Measurements from ENCODE around the gene LRRC7.

LRRC7 gene

GRCh38 chr1:70143048-70143659 is 575.4 kb downstream of the LRRC7 start:
- no peak for DNase-seq (ENCODE audit: insufficient read length, low spot score)
- FAIRE-seq = no peak

GRCh38 chr1:70146488-70146887 is 578.8 kb downstream of the LRRC7 start:
- FAIRE-seq = no peak
- no peak for DNase-seq (ENCODE audit: insufficient read length, low spot score)

GRCh38 chr1:70150444-70150843 is 582.7 kb downstream of the LRRC7 start:
- FAIRE-seq = no peak

GRCh38 chr1:70153739-70154138 is 586.0 kb downstream of the LRRC7 start:
- FAIRE-seq (no peak), DNase-seq (ENCODE audit: insufficient read length, low spot score) (no peak)

More at GRCh38 chr1:70150444-70150843, 582.7 kb downstream of the LRRC7 start:
- DNase-seq (ENCODE audit: insufficient read length, low spot score) = no peak

- FAIRE-seq = no peak
- DNase-seq (ENCODE audit: insufficient read length, low spot score) = no peak
Measured at GRCh38 chr1:70156529-70157120, 588.9 kb downstream of the LRRC7 start.

GRCh38 chr1:70164350-70164749 is 596.6 kb downstream of the LRRC7 start:
- no peak for FAIRE-seq
- DNase-seq (ENCODE audit: insufficient read length, low spot score) = no peak

GRCh38 chr1:70168283-70168682 is 600.6 kb downstream of the LRRC7 start:
- DNase-seq (ENCODE audit: insufficient read length, low spot score) (no peak), FAIRE-seq (no peak)

GRCh38 chr1:70169018-70169839 is 601.5 kb downstream of the LRRC7 start:
- no peak for DNase-seq (ENCODE audit: insufficient read length, low spot score)
- no peak for FAIRE-seq

GRCh38 chr1:70171512-70171911 is 603.8 kb downstream of the LRRC7 start:
- DNase-seq (ENCODE audit: insufficient read length, low spot score) = no peak
- no peak for FAIRE-seq

Data from GM19239 (cell line).